CD4-positive, CD25-positive, alpha-beta regulatory T cell (primary cell): ENCODE data around the gene RANGRF. TPM values are rescaled to one million over a fixed set of nuclear protein-coding genes. Genes with fewer than 3 reads are reported as not detected.

Experiments used
- ATAC-seq, 2 donors: fragments of 150-1000 bp; cut with Tn5 transposase; one replicate each; pipeline ENCODE4 v1.10.0; 2021; ENCODE audit warnings: low read depth in 2 of 2, moderate number of reproducible peaks in 2 of 2, moderate library complexity in 1 of 2
- DNase-seq, 3 donors: peaks; one replicate each; pipeline versions ENCODE4 v3.0.0 to v3.0.0-alpha.2; 2012 to 2022; ENCODE audit warnings: mixed read lengths in 1 of 3
- H3K27ac ChIP-seq: one replicate; pipeline ENCODE4 v1.7.0; 2013; ENCODE audit warnings: mild to moderate bottlenecking, low read length; ENCODE audit not compliant: insufficient read depth, poor library complexity, severe bottlenecking
- H3K27me3 ChIP-seq: one replicate; pipeline ENCODE4 v1.7.0; 2013; ENCODE audit warnings: low read length; ENCODE audit not compliant: control insufficient read depth, insufficient read depth
- H3K36me3 ChIP-seq: one replicate; pipeline ENCODE4 v1.7.0; 2013; ENCODE audit warnings: mild to moderate bottlenecking, low read length, moderate library complexity; ENCODE audit not compliant: control insufficient read depth, insufficient read depth
- H3K4me1 ChIP-seq: 2 replicates; pipeline ENCODE4 v1.7.0; 2013; ENCODE audit warnings: mild to moderate bottlenecking, low read length; ENCODE audit not compliant: insufficient read depth, control insufficient read depth, poor library complexity, severe bottlenecking
- H3K4me3 ChIP-seq: one replicate; pipeline ENCODE4 v1.7.0; 2013; ENCODE audit warnings: low read depth, mild to moderate bottlenecking, low read length, moderate library complexity
- H3K9me3 ChIP-seq, 2 experiments: 1 replicate in 1 of 2; 2 replicates in 1 of 2; pipeline ENCODE4 v1.7.0; 2013; ENCODE audit warnings: low read length in 2 of 2, mild to moderate bottlenecking in 1 of 2, moderate library complexity in 1 of 2; ENCODE audit not compliant: control insufficient read depth in 2 of 2
- H3K27ac Mint-ChIP-seq, 3 donors: one replicate each; pipeline ENCODE4 v1.8.0; 2020 to 2022; ENCODE audit warnings: mild to moderate bottlenecking in 3 of 3, mixed read lengths in 3 of 3, moderate library complexity in 2 of 3
- H3K27me3 Mint-ChIP-seq: one replicate; pipeline ENCODE4 v1.8.0; 2022; ENCODE audit warnings: mild to moderate bottlenecking, mixed read lengths
- H3K36me3 Mint-ChIP-seq: one replicate; pipeline ENCODE4 v1.8.0; 2020; ENCODE audit warnings: mixed read lengths
- H3K4me1 Mint-ChIP-seq, 4 donors: one replicate each; pipeline ENCODE4 v1.8.0; 2020 to 2022; ENCODE audit warnings: mixed read lengths in 4 of 4, mild to moderate bottlenecking in 1 of 4
- H3K4me3 Mint-ChIP-seq, 4 donors: one replicate each; pipeline ENCODE4 v1.8.0; 2020 to 2022; ENCODE audit warnings: mild to moderate bottlenecking in 4 of 4, mixed read lengths in 4 of 4, moderate library complexity in 3 of 4
- H3K9me3 Mint-ChIP-seq, 7 donors: one replicate each; pipeline ENCODE4 v1.8.0; 2020 to 2022; ENCODE audit warnings: mixed read lengths in 7 of 7, mild to moderate bottlenecking in 3 of 7, moderate library complexity in 2 of 7
- polyA plus RNA-seq, 4 donors: library from polyadenylated mRNA; unstranded; fragments of 300-500 nt; fragmentation: Illumina TruSeq; gene quantifications; one replicate each; pipeline ENCODE4 v1.2.3, GENCODE V29; 2021
- total RNA-seq: library from RNA; stranded (reverse); gene quantifications from one replicate; pipeline ENCODE4 v1.2.3, GENCODE V29; 2022

The RANGRF gene
- total and polyA plus RNA-seq, 5 donors from 2014 or later: 40.0 to 131 (median 91.7) TPM

DNA sequence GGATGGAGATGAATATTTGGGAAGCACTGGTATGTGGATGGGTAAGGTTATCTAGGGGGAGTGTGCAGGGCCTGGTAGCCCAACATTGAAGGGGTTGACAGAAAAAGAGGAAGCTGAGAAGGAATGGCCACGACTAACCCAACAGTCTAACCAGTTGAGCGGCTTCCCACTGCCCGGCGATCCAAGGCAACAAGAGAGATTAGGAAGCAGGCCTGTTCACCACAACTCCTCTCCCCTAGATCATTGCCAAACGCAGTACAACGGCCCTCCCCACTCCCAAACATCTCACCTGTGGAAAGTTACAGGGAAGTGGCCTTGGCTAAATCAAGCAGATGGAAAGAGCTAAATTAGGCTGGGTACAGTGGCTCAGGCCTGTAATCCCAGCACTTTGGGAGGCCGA is 11.2 kb upstream of the RANGRF start:
- DNase-seq: no peak

DNA sequence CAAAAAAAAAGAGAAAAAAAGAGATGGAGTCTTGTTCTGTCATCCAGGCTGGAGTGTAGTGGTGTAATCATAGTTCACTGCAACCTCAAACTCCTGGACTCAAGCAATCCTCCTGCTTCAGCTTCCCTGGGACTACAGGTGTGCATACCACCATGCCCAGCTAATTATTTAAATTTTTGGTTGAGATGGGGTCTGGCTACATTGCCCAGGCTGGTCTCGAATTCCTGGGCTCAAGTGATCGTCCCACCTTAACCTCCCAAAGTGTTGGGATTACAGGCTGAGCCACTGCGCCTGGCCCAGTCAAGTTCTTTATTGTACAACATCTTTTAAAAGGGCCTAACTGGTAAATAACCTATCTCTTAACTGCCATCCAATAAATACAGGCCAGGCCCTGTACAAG is 6.1 kb upstream of the RANGRF start:
- H3K36me3 ChIP-seq: no peaks in the 10 kb centered on the region
- no peaks in the 10 kb centered on the region for H3K27me3 ChIP-seq
- peaks cover 21% of the 10 kb centered on the region for H3K4me1 ChIP-seq
- no peak overlapping the region for H3K4me3 ChIP-seq
- H3K4me1 Mint-ChIP-seq: peaks cover 7 to 34% (median 23%) of the 10 kb centered on the region in 4 donors
- DNase-seq (no peak), ATAC-seq (no peak)
- H3K9me3 ChIP-seq: no peaks in the 10 kb centered on the region
- peak overlapping the region in 1 of 4 donors; percentile 30 for H3K4me3 Mint-ChIP-seq
- H3K27ac Mint-ChIP-seq: peak overlapping the region in 1 of 3 donors; percentile 77
- peaks cover 0 to 2% (median 0%) of the 10 kb centered on the region in 7 donors for H3K9me3 Mint-ChIP-seq
- no peaks in the 10 kb centered on the region for H3K36me3 Mint-ChIP-seq
- H3K27ac ChIP-seq: no peak overlapping the region
- H3K27me3 Mint-ChIP-seq: no peaks in the 10 kb centered on the region

More for the DNA sequence above, 11.2 kb upstream of the RANGRF start:
- Histone ChIP-seq H3K9me3 (no peaks in the 10 kb centered on the region), H3K27me3 (no peaks in the 10 kb centered on the region), H3K27ac (no peak overlapping the region), H3K4me1 (no peaks in the 10 kb centered on the region), H3K4me3 (no peak overlapping the region), H3K36me3 (no peaks in the 10 kb centered on the region)
- H3K4me1 Mint-ChIP-seq: peaks cover 0 to 5% (median 0%) of the 10 kb centered on the region in 4 donors
- no peaks in the 10 kb centered on the region for H3K36me3 Mint-ChIP-seq
- no peaks in the 10 kb centered on the region for H3K9me3 Mint-ChIP-seq
- H3K27ac Mint-ChIP-seq: peak overlapping the region in 1 of 3 donors; percentile 32
- no peaks in the 10 kb centered on the region for H3K27me3 Mint-ChIP-seq
- ATAC-seq: no peak
- H3K4me3 Mint-ChIP-seq: no peak overlapping the region

DNA sequence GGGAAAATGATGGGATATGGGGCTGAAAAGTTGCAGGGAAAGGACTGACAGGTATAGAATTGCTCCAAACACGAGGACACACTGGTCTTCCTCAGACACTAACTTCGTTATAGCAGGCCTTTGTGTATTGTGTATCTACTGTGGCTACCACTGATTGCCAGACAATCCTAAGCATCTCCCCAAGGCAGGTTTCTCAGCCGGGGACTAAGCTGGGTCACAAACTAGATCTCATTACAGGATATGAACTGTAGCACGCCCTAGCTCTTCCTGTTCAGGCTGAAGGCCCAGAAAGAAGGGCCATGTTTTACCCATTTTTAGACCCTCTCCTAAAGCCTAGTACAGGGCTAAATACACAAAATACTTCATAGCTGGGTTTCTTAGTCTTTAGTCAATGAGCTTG is 5.1 kb upstream of the RANGRF start:
- Histone ChIP-seq H3K9me3 (no peaks in the 10 kb centered on the region), H3K27ac (peak overlapping the region; percentile 52)

DNA sequence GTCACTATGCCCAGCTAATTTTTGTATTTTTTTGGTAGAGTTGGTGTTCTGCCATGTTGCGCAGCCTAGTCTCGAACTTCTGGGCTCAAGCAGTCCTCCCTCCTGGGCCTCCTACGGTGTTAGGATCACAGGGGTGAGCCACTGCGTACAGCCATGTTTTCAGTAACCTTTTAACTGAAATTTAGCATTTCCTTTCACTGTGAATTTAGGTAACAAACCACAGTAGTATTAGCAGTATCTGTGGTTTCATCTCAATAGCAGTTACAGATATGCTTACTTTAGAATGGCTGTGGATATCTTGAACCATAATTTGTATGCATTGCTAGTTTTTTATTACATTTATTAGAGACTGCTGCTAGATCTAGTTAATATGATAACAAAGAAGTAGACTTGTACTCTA is 4.3 kb upstream of the RANGRF start:
- H3K4me1 ChIP-seq: peaks cover 36% of the 10 kb centered on the region
- H3K36me3 Mint-ChIP-seq: no peaks in the 10 kb centered on the region
- H3K9me3 Mint-ChIP-seq: peaks cover 0 to 2% (median 0%) of the 10 kb centered on the region in 7 donors
- DNase-seq (peak in 2 of 3 donors; percentile 41 to 62), ATAC-seq (peak in 1 of 2 donors; percentile 15)
- H3K27ac ChIP-seq: peak overlapping the region; percentile 52
- H3K36me3 ChIP-seq: no peaks in the 10 kb centered on the region
- H3K9me3 ChIP-seq: no peaks in the 10 kb centered on the region
- peak overlapping the region; percentile 53 to 89 (median 72) for H3K4me3 Mint-ChIP-seq
- peak overlapping the region; percentile 52 for H3K4me3 ChIP-seq
- no peaks in the 10 kb centered on the region for H3K27me3 Mint-ChIP-seq
- peaks cover 7 to 51% (median 33%) of the 10 kb centered on the region in 4 donors for H3K4me1 Mint-ChIP-seq
- H3K27ac Mint-ChIP-seq: peak overlapping the region; percentile 77 to 93 (median 78)
- no peaks in the 10 kb centered on the region for H3K27me3 ChIP-seq

More for the DNA sequence above, 5.1 kb upstream of the RANGRF start:
- Histone ChIP-seq H3K4me3 (peak overlapping the region; percentile 48), H3K4me1 (peaks cover 30% of the 10 kb centered on the region), H3K36me3 (no peaks in the 10 kb centered on the region), H3K27me3 (no peaks in the 10 kb centered on the region)
- ATAC-seq (peak in 1 of 2 donors; percentile 43), DNase-seq (peak in 1 of 3 donors; percentile 72)
- H3K27ac Mint-ChIP-seq: peak overlapping the region; percentile 66 to 91 (median 77)
- no peaks in the 10 kb centered on the region for H3K36me3 Mint-ChIP-seq
- H3K4me1 Mint-ChIP-seq: peaks cover 7 to 44% (median 31%) of the 10 kb centered on the region in 4 donors
- peaks cover 0 to 2% (median 0%) of the 10 kb centered on the region in 7 donors for H3K9me3 Mint-ChIP-seq
- H3K27me3 Mint-ChIP-seq: no peaks in the 10 kb centered on the region
- peak overlapping the region in 3 of 4 donors; percentile 52 to 89 (median 88) for H3K4me3 Mint-ChIP-seq

DNA sequence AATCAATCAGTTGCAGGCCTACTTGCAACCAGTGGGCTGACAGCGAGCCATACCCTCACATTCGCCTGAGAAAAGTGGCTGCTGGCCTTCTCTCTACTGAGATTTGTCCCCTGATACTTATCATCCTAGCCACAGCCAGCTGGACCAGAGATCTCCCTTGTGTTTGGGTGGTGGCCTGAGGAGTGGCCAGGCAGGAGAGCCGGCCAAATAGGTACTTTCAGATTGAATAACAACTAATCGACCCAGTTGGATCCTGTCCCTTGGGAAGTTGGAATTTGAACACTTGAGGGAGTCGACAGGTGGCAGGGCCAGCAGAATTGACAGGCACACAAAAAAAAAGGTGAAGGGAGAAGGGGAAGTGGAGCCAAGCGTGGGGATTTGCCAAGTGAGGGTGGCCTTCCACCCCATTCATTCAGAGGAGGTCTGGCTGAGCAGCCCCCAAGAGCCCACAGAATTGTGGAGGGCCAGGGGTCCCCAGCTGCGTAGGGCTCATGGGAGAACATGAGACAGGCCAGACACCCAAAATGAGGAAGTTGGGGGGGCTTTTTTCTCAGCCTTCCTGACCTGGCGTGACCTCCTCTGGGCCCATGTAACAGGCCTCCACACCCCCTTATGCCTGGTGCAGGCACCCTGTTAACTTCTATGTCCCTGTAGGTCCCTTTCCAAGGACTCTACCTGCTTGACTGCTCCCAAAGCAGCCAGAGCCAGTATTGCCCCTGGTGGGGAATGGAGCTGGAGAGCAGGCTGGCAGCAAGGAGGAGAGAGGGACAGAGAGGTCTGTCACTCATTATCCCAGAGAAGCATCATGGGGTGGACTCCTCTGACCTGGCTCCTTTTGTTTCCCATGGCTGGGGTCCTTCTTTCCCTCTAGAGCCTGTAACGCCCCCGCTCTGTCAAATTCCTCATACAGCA is 2.9 kb upstream of the RANGRF start:
- Mint-ChIP-seq H3K4me1 (peaks cover 7 to 65% (median 40%) of the 10 kb centered on the region in 4 donors), H3K36me3 (peaks cover 7% of the 10 kb centered on the region), H3K9me3 (peaks cover 0 to 2% (median 0%) of the 10 kb centered on the region in 7 donors), H3K27me3 (no peaks in the 10 kb centered on the region), H3K4me3 (peak overlapping the region in 2 of 4 donors; percentile 54 to 88), H3K27ac (peak overlapping the region in 2 of 3 donors; percentile 77 to 83)
- no peaks in the 10 kb centered on the region for H3K9me3 ChIP-seq
- ATAC-seq: no peak
- peaks cover 46% of the 10 kb centered on the region for H3K4me1 ChIP-seq
- H3K27me3 ChIP-seq: no peaks in the 10 kb centered on the region
- no peak for DNase-seq
- H3K4me3 ChIP-seq: no peak overlapping the region
- H3K27ac ChIP-seq: no peak overlapping the region
- no peaks in the 10 kb centered on the region for H3K36me3 ChIP-seq

DNA sequence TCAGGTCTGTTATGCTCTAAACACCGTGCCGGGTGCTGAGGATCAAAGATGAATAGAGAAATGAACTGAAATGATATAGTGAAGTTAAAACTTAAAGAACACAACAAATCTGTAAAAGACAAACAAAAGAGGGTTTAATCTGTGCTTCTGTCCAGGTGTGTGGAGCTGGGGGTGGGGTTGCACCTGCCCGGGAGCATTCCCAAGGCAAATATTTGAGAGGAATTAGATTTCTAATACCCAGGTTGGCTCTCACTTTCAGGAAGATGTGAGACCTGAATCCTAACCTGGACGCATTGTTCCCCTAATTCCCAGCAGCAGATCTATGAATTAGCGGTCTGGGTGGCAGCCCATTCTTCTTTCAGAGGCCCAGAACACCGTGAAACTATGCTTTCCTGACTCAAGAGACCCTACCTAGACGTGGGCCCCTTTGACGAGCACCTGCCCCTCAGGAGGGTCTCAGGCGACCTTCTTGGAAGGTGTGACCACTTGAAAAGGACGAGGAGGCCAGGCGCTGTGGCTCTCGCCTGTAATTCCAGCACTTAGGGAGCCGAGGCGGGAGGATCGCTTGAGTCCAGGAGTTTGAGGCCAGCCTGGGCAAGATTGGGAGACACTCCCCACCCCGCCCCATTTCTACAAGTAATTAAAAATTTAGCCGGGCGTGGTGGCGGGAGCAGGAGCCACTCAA is 677 bp upstream of the RANGRF start:
- H3K9me3 ChIP-seq: no peaks in the 10 kb centered on the region
- H3K4me1 ChIP-seq: peaks cover 46% of the 10 kb centered on the region
- Mint-ChIP-seq H3K4me3 (peak overlapping the region; percentile 96 to 100 (median 98)), H3K27me3 (no peaks in the 10 kb centered on the region), H3K9me3 (peaks cover 0 to 2% (median 0%) of the 10 kb centered on the region in 7 donors), H3K27ac (peak overlapping the region; percentile 66 to 97 (median 95)), H3K36me3 (peaks cover 11% of the 10 kb centered on the region), H3K4me1 (peaks cover 7 to 75% (median 43%) of the 10 kb centered on the region in 4 donors)
- H3K4me3 ChIP-seq: peak overlapping the region; percentile 76
- no peaks in the 10 kb centered on the region for H3K36me3 ChIP-seq
- H3K27me3 ChIP-seq: no peaks in the 10 kb centered on the region
- DNase-seq (no peak), ATAC-seq (no peak)
- peak overlapping the region; percentile 88 for H3K27ac ChIP-seq

DNA sequence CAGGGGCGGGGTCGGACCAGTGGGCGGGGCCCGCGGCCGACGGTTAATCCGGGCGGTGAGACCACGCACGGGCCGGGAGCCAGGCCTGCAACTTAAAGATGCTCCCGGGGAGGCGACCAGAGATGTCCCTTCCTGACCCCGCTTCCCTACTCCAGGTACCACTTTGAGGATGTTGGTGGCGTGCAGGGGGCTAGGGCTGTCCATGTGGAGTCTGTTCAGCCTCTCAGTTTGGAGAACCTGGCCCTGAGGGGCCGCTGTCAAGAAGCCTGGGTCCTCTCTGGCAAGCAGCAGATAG is 580 bp downstream of the RANGRF start:
- no peaks in the 10 kb centered on the region for H3K27me3 Mint-ChIP-seq
- peak overlapping the region; percentile 66 to 97 (median 95) for H3K27ac Mint-ChIP-seq
- no peaks in the 10 kb centered on the region for H3K27me3 ChIP-seq
- DNase-seq (no peak), ATAC-seq (no peak)
- peak overlapping the region; percentile 76 for H3K4me3 ChIP-seq
- peak overlapping the region; percentile 88 for H3K27ac ChIP-seq
- H3K9me3 ChIP-seq: no peaks in the 10 kb centered on the region
- peak overlapping the region; percentile 96 to 100 (median 98) for H3K4me3 Mint-ChIP-seq
- peaks cover 37% of the 10 kb centered on the region for H3K4me1 ChIP-seq
- peaks cover 0 to 1% (median 0%) of the 10 kb centered on the region in 7 donors for H3K9me3 Mint-ChIP-seq
- H3K36me3 ChIP-seq: no peaks in the 10 kb centered on the region
- H3K36me3 Mint-ChIP-seq: peaks cover 11% of the 10 kb centered on the region
- peaks cover 9 to 69% (median 38%) of the 10 kb centered on the region in 4 donors for H3K4me1 Mint-ChIP-seq
